ENCODE data around the gene PRG3.
A peak's percentile ranks its signal among the peaks of the same experiment; 100 is the strongest.

Gene PRG3

GRCh38 chr11:57330029-57330428 lies 50.9 kb downstream of the PRG3 start:
- Mint-ChIP-seq H3K9me3 (no peaks in the 10 kb centered on the region), H3K4me1 (peaks cover 59% of the 10 kb centered on the region), H3K27ac (no peak overlapping the region), H3K27me3 (ENCODE audit: low read depth, poor library complexity) (no peaks in the 10 kb centered on the region), H3K36me3 (ENCODE audit: low read depth) (peaks cover 83% of the 10 kb centered on the region), H3K4me3 (no peak overlapping the region)
- no peak for DNase-seq
- TF ChIP-seq CTCF (IDR thresholded peaks at IDR 0.05), result no peak

- no peak for DNase-seq
These were observed 53.2 kb downstream of the PRG3 start for GRCh38 chr11:57327721-57328120.

More at GRCh38 chr11:57327721-57328120, 53.2 kb downstream of the PRG3 start:
- TF ChIP-seq CTCF (IDR thresholded peaks at IDR 0.05), result no peak
- H3K4me1 Mint-ChIP-seq, result peaks cover 49% of the 10 kb centered on the region
- peak overlapping the region; percentile 98 for H3K27ac Mint-ChIP-seq
- H3K36me3 Mint-ChIP-seq (ENCODE audit: low read depth), result peaks cover 68% of the 10 kb centered on the region
- no peaks in the 10 kb centered on the region for H3K27me3 Mint-ChIP-seq (ENCODE audit: low read depth, poor library complexity)
- H3K9me3 Mint-ChIP-seq, result no peaks in the 10 kb centered on the region
- peak overlapping the region; percentile 44 for H3K4me3 Mint-ChIP-seq
